ENCODE results near the gene IL4R. TPM values are rescaled to one million over a fixed set of nuclear protein-coding genes. Genes with fewer than 3 reads are reported as not detected.

IL4R gene
- total and polyA plus RNA-seq, 2 experiments from 2014 or later = 6.4 to 17.6 TPM

- no peak for ATAC-seq
- no peaks in the 10 kb centered on the region for H3K27me3 ChIP-seq (ENCODE audit: insufficient read depth)
- H4K20me1 ChIP-seq (replicated peaks; ENCODE audit: insufficient read depth) = no peaks in the 10 kb centered on the region
- no peak for DNase-seq (ENCODE audit: low spot score)
- TF ChIP-seq POLR2AphosphoS5 (IDR thresholded peaks at IDR 0.05; ENCODE audit: low read depth) (no peak), STAT1 (IDR thresholded peaks at IDR 0.05; ENCODE audit: unreplicated experiment) (no peak), EZH2phosphoT487 (IDR thresholded peaks at IDR 0.05; ENCODE audit: unreplicated experiment) (no peak), ETS1 (IDR thresholded peaks at IDR 0.05) (no peak), ZNF331 (CRISPR knock-in tag; IDR thresholded peaks at IDR 0.05; ENCODE audit: low read depth) (no peak), REST (IDR thresholded peaks at IDR 0.05; ENCODE audit: unreplicated experiment) (no peak), CTCF (conservative IDR thresholded peaks at IDR 0.05; ENCODE audit: low read depth in 2 of 2) (no peak), EZH2 (IDR thresholded peaks at IDR 0.05; ENCODE audit: low read depth, unreplicated experiment) (no peak), ZNF462 (CRISPR knock-in tag; IDR thresholded peaks at IDR 0.05) (no peak), ZNF114 (CRISPR knock-in tag; IDR thresholded peaks at IDR 0.05) (no peak), JUNB (IDR thresholded peaks at IDR 0.05; ENCODE audit: unreplicated experiment) (no peak), NANOG (IDR thresholded peaks at IDR 0.05; ENCODE audit: borderline replicate concordance) (no peak), CREB1 (CRISPR knock-in tag; IDR thresholded peaks at IDR 0.05; ENCODE audit: low read depth) (no peak)
- H3K9me3 Mint-ChIP-seq = peaks cover 7% of the 10 kb centered on the region; the same call in 2 of the 3 replicates
- no peak overlapping the region for H2AFZ ChIP-seq
- no peaks in the 10 kb centered on the region for H3K27me3 Mint-ChIP-seq (ENCODE audit: insufficient read depth, low read depth, poor library complexity)
- H3K27ac ChIP-seq (ENCODE audit: low read depth) = no peak overlapping the region
- no peaks in the 10 kb centered on the region for H3K4me1 Mint-ChIP-seq
- no peak overlapping the region for H3K4me2 ChIP-seq
- no peaks in the 10 kb centered on the region for H3K36me3 ChIP-seq (ENCODE audit: insufficient read depth)
- H3K4me3 Mint-ChIP-seq = no peak overlapping the region
- no peaks in the 10 kb centered on the region for H3K9me2 ChIP-seq (ENCODE audit: insufficient read depth)
- no peaks in the 10 kb centered on the region; the same call in 2 of the 3 replicates for H3K36me3 Mint-ChIP-seq (ENCODE audit: low read depth)
- H3K27ac Mint-ChIP-seq = no peak overlapping the region
- H3K4me3 ChIP-seq = no peak overlapping the region
- no peaks in the 10 kb centered on the region for H3K79me2 ChIP-seq (replicated peaks; ENCODE audit: insufficient read depth)
- no peaks in the 10 kb centered on the region for H3K4me1 ChIP-seq (ENCODE audit: insufficient read depth)
- H3F3A ChIP-seq (replicated peaks; ENCODE audit: low read depth) = no peaks in the 10 kb centered on the region
Measured at GRCh38 chr16:27387724-27388123, 74.0 kb downstream of the IL4R start.

Data from GM23338 (cell line).